ENCODE data around the gene NPIPB8. TPM values are rescaled to one million over a fixed set of nuclear protein-coding genes. Genes with fewer than 3 reads are reported as not detected.

Gene NPIPB8
- total and polyA plus RNA-seq, 2 of the 13 experiments (the other 11 are each of a cell fraction or from before 2014, with no cell fraction given): 0.49 to 2.3 TPM

GRCh38 chr16:28609631-28610594 is 28.0 kb upstream of the NPIPB8 start, which contains the start of gene SULT1A1 (continued):
- TF ChIP-seq HES4 (CRISPR knock-in tag; IDR thresholded peaks at IDR 0.05; ENCODE audit: borderline replicate concordance): 0 out of 2 replicates have a peak, but pooled peaks have one; percentile 8
- TF ChIP-seq ZNF841 (CRISPR knock-in tag; IDR thresholded peaks at IDR 0.05; ENCODE audit: borderline replicate concordance): no peak
- peak; percentile 77; the same call in 1 of the 2 replicates for TF ChIP-seq MTA3 (CRISPR knock-in tag; IDR thresholded peaks at IDR 0.05)
- no peak for TF ChIP-seq ZNF282 (IDR thresholded peaks at IDR 0.05; ENCODE audit: partially characterized antibody)
- TF ChIP-seq GLMP (CRISPR knock-in tag; IDR thresholded peaks at IDR 0.05; ENCODE audit: borderline replicate concordance): no peak
- no peak for TF ChIP-seq ZBTB1 (CRISPR knock-in tag; IDR thresholded peaks at IDR 0.05; ENCODE audit: borderline replicate concordance)
- no peak for TF ChIP-seq SMARCE1 (IDR thresholded peaks at IDR 0.05; ENCODE audit: borderline replicate concordance)
- TF ChIP-seq TP53 (CRISPR knock-in tag; conservative IDR thresholded peaks at IDR 0.05): no peak
- no peak for TF ChIP-seq HNF4G (IDR thresholded peaks at IDR 0.05; ENCODE audit: borderline replicate concordance, low read depth, low read length)
- TF ChIP-seq HNF4G (CRISPR knock-in tag; IDR thresholded peaks at IDR 0.05; ENCODE audit: borderline replicate concordance, low read depth): peak; percentile 43; the same call in 1 of the 2 replicates
- TF ChIP-seq ARID2 (CRISPR knock-in tag; IDR thresholded peaks at IDR 0.05; ENCODE audit: borderline replicate concordance): no peak
- TF ChIP-seq SP140L (CRISPR knock-in tag; IDR thresholded peaks at IDR 0.05; ENCODE audit: borderline replicate concordance): no peak
- TF ChIP-seq ZSCAN22 (CRISPR knock-in tag; IDR thresholded peaks at IDR 0.05): no peak
- peak; percentile 58 for TF ChIP-seq ERF (CRISPR knock-in tag; IDR thresholded peaks at IDR 0.05)
- no peak for TF ChIP-seq NCOA1 (CRISPR knock-in tag; IDR thresholded peaks at IDR 0.05)
- TF ChIP-seq PBX3 (CRISPR knock-in tag; IDR thresholded peaks at IDR 0.05; ENCODE audit: borderline replicate concordance): no peak
- TF ChIP-seq HMGXB4 (CRISPR knock-in tag; IDR thresholded peaks at IDR 0.05; ENCODE audit: borderline replicate concordance in 1 of 2, low read depth in 1 of 2): peak; percentile 80; a peak in 3 of 4 replicates
- TF ChIP-seq ZNF17 (CRISPR knock-in tag; IDR thresholded peaks at IDR 0.05): no peak
- no peak for TF ChIP-seq USF2 (IDR thresholded peaks at IDR 0.05; ENCODE audit: low read depth, low read length)
- TF ChIP-seq USF2 (CRISPR knock-in tag; IDR thresholded peaks at IDR 0.05; ENCODE audit: borderline replicate concordance): no peak; the same call in 1 of the 2 replicates
- TF ChIP-seq TCF7 (IDR thresholded peaks at IDR 0.05; ENCODE audit: low read depth): no peak
- TF ChIP-seq ZSCAN12 (CRISPR knock-in tag; IDR thresholded peaks at IDR 0.05): no peak

Data from HepG2 (cell line).